Islet of Langerhans (tissue), 1 donor: ENCODE results near the gene CACNA1B.
"Not testable (repeated sequence)": the region's sequence is repeated elsewhere in the genome, so short reads cannot be mapped to it uniquely, and the experiment has no call there.

Experiments used
- FAIRE-seq: peaks from one replicate; lab custom pipeline; 2011; peaks lifted over from hg19 to GRCh38; lab: Jason Lieb, UNC

The CACNA1B gene

DNA sequence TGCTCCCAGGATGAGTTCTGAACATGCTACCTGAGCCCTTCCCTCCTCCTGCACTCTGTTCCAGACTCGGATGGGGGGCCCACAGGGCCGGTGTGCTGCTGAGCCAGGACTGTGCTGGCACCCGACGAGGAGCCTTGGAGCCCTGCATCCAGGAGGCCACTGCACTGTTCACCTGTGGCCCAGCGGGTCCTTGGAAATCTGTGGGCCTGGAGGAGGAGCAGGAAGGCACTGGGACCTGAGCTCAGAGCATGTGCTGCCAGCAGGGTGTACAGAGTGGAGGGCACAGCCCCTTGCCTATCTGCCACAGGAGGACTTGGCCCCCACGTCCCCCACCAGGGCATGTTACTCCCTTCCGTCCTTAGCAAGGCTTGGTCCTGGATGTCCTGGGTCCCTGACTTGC lies 265.9 kb downstream of the CACNA1B start:
- not testable (repeated sequence) for FAIRE-seq

DNA sequence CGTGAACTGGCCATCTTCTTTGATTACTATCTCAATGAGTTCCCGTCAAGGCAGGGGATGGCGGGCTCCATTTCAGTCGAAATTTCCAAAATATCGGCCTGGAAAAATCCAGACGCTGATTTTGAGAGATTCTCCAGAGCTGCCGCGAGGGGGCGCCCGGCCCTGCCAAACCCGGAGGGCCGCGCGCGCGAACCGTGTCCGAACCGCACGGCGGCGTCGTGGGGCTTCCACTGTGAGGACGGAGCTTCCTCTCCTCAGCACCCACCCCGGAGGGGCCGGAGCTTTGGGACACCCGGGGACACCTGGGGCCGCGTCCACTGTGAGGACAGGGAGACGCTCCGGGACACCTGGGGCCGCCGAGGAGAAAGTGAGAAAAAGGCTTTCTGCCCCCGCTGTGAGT lies 270.0 kb downstream of the CACNA1B start:
- not testable (repeated sequence) for FAIRE-seq

DNA sequence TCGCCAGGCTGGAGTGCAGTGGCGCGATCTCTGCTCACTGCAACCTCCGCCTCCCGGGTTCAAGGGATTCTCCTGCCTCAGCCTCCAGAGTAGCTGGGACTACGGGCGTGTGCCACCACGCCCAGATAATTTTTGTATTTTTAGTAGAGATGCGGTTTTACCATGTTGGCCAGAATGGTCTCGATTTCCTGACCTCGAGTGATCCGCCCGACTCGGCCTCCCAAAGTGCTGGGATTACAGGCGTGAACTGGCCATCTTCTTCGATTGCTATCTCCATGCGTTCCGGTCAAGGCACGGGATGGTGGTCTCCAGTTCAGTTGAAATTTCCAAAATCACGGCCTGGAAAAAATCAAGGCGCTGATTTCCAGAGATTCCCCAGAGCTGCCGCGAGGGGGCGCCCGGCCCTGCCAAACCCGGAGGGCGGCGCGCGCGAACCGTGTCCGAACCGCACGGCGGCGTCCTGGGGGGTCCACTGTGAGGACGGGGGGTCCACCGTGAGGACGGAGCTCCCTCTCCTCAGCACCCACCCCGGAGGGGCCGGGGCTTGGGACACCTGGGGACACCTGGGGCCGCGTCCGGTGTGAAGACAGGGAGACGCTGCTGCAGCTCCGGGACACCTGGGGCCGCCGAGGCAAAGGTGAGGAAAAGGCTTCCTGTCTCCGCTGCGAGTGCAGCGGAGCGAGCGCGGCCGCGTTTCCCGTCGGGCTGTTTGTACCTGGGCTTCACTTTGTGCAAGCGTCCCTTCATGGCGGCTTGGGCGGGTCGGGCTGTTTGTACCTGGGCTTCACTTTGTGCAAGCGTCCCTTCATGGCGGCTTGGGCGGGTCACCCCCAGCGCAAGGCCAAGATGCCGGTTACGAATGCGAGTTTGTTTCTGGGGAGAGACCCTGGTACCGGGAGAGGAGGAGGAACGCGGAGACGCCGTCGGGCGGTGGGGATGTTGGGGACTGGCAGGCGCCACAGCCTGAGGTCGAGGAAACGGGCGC lies 272.4 kb downstream of the CACNA1B start:
- FAIRE-seq, result not testable (repeated sequence)

DNA sequence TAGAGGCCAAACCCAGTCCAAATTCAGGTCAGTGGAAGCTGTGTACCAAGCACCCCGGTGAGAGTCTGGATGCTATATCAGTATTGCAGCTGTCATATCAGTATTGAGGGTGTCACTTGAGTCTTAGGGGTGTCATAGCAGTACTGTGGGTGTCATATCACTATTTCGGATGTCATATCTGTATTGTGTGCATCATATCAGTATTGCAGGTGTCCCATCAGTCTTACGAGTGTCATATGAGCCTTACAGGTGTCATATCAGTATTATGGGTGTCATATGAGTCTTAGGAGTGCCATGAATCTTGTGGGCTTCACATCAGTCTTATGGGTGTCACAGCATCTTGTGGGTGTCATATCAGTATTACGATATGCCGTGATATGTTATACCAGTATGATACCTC lies 278.2 kb downstream of the CACNA1B start:
- FAIRE-seq, result not testable (repeated sequence)

DNA sequence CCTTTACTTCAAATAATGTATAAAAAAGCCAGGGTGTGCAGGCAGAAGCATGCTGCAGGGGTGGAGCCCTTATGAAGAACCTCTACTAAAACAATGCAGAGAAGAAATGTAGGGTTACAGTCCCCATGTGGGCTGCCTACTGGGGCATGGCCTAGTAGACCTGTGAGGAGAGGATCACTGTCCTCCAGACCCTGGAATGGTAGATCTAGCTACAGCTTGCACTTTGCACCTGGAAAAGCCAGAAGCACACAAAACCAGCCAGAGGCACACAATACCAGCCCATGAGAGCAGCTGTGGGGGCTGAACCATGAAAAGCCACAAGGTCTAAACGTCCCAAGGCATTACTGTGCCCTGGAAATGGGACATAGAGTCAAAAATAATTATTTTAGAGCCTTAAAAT lies 289.2 kb downstream of the CACNA1B start:
- not testable (repeated sequence) for FAIRE-seq
